Right atrium auricular region (tissue), 2 donors: Measurements from ENCODE around the gene NPHP4. TPM values are rescaled to one million over a fixed set of nuclear protein-coding genes. Genes with fewer than 3 reads are reported as not detected.

ENCODE experiments used
- DNase-seq: peaks from one replicate; pipeline ENCODE4 v3.0.0-alpha.2; 2019; ENCODE audit warnings: low spot score
- H3K27ac ChIP-seq, 2 donors: fragments of 200-600 bp; sonication (generic); 1 replicate in 1 of 2; 2 replicates in 1 of 2; pipeline ENCODE4 v1.5.1; 2016 to 2019
- H3K27me3 ChIP-seq, 2 donors: fragments of 200-600 bp; sonication (generic); one replicate each; pipeline versions ENCODE4 v1.5.1 to v1.6.0; 2017 to 2019
- H3K36me3 ChIP-seq: fragments of 200-600 bp; sonication (generic); one replicate; pipeline ENCODE4 v1.5.1; 2016
- H3K4me1 ChIP-seq, 2 donors: fragments of 200-600 bp; sonication (generic); one replicate each; pipeline versions ENCODE4 v1.5.1 to v1.6.0; 2017 to 2019
- H3K4me3 ChIP-seq, 2 donors: fragments of 200-600 bp; sonication (generic); 1 replicate in 1 of 2; 2 replicates in 1 of 2; pipeline ENCODE4 v1.5.1; 2017 to 2019; ENCODE audit warnings: mild to moderate bottlenecking in 1 of 2, moderate library complexity in 1 of 2
- H3K9me3 ChIP-seq, 2 donors: fragments of 200-600 bp; sonication (generic); one replicate each; pipeline ENCODE4 v1.5.1; 2019
- CTCF ChIP-seq, 2 donors: fragments of 200-600 bp; sonication (generic); IDR thresholded peaks; one replicate each; pipeline ENCODE4 v1.5.1; 2019; ENCODE audit warnings: antibody characterized with exemption in 2 of 2
- total RNA-seq, 2 donors: library from RNA; depleted of rRNA; stranded (reverse); fragments of >200 nt; gene quantifications; one replicate each; pipeline ENCODE4 v1.1.0, GENCODE V29; 2016

NPHP4 gene
- total RNA-seq, 2 donors from 2014 or later: 3.0 to 4.3 TPM

- no peaks in the 10 kb centered on the region for H3K27me3 ChIP-seq
- H3K4me3 ChIP-seq: no peak overlapping the region
- no peaks in the 10 kb centered on the region for H3K4me1 ChIP-seq
- no peaks in the 10 kb centered on the region for H3K9me3 ChIP-seq
- DNase-seq: no peak
- H3K36me3 ChIP-seq: peaks cover 1% of the 10 kb centered on the region
- TF ChIP-seq CTCF (IDR thresholded peaks at IDR 0.05): no peak
- H3K27ac ChIP-seq: no peak overlapping the region
Observed at GRCh38 chr1:5921671-5922070, 70.6 kb downstream of the NPHP4 start.

GRCh38 chr1:5921129-5921528, 71.1 kb downstream of the NPHP4 start:
- H3K4me3 ChIP-seq: no peak overlapping the region
- TF ChIP-seq CTCF (IDR thresholded peaks at IDR 0.05): no peak
- H3K9me3 ChIP-seq: no peaks in the 10 kb centered on the region
- H3K27ac ChIP-seq: no peak overlapping the region
- H3K4me1 ChIP-seq: no peaks in the 10 kb centered on the region
- DNase-seq: no peak
- no peaks in the 10 kb centered on the region for H3K36me3 ChIP-seq
- H3K27me3 ChIP-seq: no peaks in the 10 kb centered on the region

GRCh38 chr1:5920201-5920600, 72.0 kb downstream of the NPHP4 start:
- H3K36me3 ChIP-seq: no peaks in the 10 kb centered on the region
- H3K4me3 ChIP-seq: no peak overlapping the region
- DNase-seq: peak; percentile 54
- H3K27me3 ChIP-seq: no peaks in the 10 kb centered on the region
- H3K4me1 ChIP-seq: no peaks in the 10 kb centered on the region
- H3K9me3 ChIP-seq: no peaks in the 10 kb centered on the region
- TF ChIP-seq CTCF (IDR thresholded peaks at IDR 0.05): no peak
- no peak overlapping the region for H3K27ac ChIP-seq

GRCh38 chr1:5918275-5918649, 74.0 kb downstream of the NPHP4 start:
- TF ChIP-seq CTCF (IDR thresholded peaks at IDR 0.05): no peak
- H3K36me3 ChIP-seq: no peaks in the 10 kb centered on the region
- no peak for DNase-seq

GRCh38 chr1:5917591-5918274, 74.5 kb downstream of the NPHP4 start:
- no peaks in the 10 kb centered on the region for H3K36me3 ChIP-seq
- H3K4me3 ChIP-seq: no peak overlapping the region
- DNase-seq: no peak
- H3K27ac ChIP-seq: no peak overlapping the region
- no peak for TF ChIP-seq CTCF (IDR thresholded peaks at IDR 0.05)
- no peaks in the 10 kb centered on the region for H3K4me1 ChIP-seq
- no peaks in the 10 kb centered on the region for H3K9me3 ChIP-seq
- no peaks in the 10 kb centered on the region for H3K27me3 ChIP-seq

More at GRCh38 chr1:5918275-5918649, 74.0 kb downstream of the NPHP4 start:
- H3K27ac ChIP-seq: no peak overlapping the region
- no peaks in the 10 kb centered on the region for H3K27me3 ChIP-seq
- no peak overlapping the region for H3K4me3 ChIP-seq
- no peaks in the 10 kb centered on the region for H3K4me1 ChIP-seq
- H3K9me3 ChIP-seq: no peaks in the 10 kb centered on the region

GRCh38 chr1:5917281-5917590, 75.0 kb downstream of the NPHP4 start:
- Histone ChIP-seq H3K4me1 (no peaks in the 10 kb centered on the region), H3K4me3 (no peak overlapping the region), H3K27ac (no peak overlapping the region), H3K36me3 (no peaks in the 10 kb centered on the region), H3K27me3 (no peaks in the 10 kb centered on the region), H3K9me3 (no peaks in the 10 kb centered on the region)
- TF ChIP-seq CTCF (IDR thresholded peaks at IDR 0.05): no peak
- DNase-seq: no peak
